Stromal cell of bone marrow (primary cell): ENCODE measurements around the gene SHROOM1.

Source experiments
- DNase-seq: peaks from one replicate; pipeline ENCODE4 v3.0.0-alpha.2; 2012; ENCODE audit warnings: low read depth

SHROOM1 gene

GRCh38 chr5:132776938-132777208, 53.6 kb downstream of the SHROOM1 start:
- no peak for DNase-seq

GRCh38 chr5:132776131-132776937, 54.1 kb downstream of the SHROOM1 start:
- no peak for DNase-seq

- no peak for DNase-seq
Measured at GRCh38 chr5:132775476-132775961, 54.9 kb downstream of the SHROOM1 start.

- DNase-seq, result no peak
Measured at GRCh38 chr5:132774896-132775295, 55.6 kb downstream of the SHROOM1 start.

GRCh38 chr5:132774406-132774805, 56.0 kb downstream of the SHROOM1 start:
- no peak for DNase-seq

GRCh38 chr5:132773601-132774355, 56.7 kb downstream of the SHROOM1 start:
- no peak for DNase-seq

GRCh38 chr5:132773114-132773513, 57.3 kb downstream of the SHROOM1 start:
- DNase-seq, result no peak

- DNase-seq, result no peak
Measured at GRCh38 chr5:132772291-132773070, 58.0 kb downstream of the SHROOM1 start.
